ENCODE results near the gene TRH.
"Not testable (repeated sequence)": the region's sequence is repeated elsewhere in the genome, so short reads cannot be mapped to it uniquely, and the experiment has no call there.

Gene TRH

GRCh38 chr3:129966876-129967275 is 7.6 kb upstream of the TRH start:
- DNase-seq = no peak

DNA sequence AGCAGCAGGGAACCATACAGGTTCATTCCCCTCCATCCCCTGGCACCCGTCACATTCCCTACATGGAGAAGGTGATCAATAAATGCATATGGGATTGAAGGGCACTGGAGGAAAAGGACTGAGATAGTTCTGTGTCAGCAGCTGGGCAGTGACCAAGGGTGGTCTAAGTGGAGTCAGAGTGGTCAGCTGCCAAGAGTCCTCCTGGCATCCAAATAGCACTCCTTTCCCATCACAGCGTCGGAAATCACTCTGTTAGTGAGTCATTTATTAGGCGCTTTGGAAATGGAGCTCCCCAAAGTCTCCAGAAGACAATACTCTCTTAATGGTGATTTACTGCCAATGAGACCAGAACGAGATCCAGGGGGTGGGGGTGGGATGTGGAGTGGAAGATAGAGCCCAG is 6.8 kb upstream of the TRH start:
- no peak for DNase-seq

DNA sequence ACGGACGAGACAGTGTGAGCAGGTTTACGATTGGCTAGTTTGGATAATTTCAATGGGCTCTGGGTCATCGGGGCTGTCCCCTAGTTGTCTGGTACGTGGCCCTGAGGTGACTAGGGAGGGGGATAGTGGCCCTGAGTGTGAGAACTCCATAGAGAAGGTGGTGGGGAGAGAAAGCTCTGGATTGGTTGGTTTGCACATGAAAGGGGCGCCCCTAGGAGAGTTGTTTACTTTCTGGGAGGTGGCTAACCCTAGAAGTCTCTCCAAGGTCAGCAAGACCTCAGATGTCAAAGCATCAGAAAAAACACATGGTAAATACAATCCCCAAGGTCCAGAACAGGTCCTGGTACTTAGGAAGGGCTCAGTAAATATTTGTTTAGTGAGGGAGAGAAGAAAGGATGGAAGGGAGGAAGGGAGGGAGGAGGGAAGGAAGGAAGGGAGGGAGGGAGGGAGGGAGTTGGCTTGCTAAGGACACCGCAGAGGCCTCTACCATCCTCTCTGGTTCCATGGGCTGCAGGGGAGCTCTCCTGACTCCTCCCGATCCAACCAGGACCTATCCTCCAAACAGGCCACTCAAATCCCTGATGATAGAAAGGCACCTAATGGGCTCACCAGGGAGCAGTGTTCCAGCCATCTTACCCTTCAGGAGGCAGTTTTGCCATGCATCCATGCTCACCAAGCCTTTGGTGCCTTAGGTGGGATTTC is 3.0 kb upstream of the TRH start:
- no peak for DNase-seq

DNA sequence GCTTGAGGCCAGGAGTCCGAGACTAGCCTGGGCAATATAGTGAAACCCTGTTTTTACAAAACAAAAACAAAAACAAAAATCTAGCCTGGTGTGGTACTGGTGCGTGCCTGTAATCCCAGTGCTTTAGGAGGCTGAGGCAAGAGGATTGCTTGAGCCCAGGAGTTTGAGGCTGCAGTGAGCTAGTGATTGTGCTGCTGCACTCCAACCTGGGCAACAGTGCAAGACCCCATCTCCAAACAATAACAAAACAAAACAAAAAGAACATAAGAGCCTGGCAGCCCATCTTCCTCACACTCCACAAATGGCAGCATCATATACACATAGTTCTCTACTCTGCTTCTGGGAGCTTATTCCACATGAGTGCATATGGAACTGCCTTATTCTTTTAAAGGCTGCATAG is 2.2 kb upstream of the TRH start:
- no peak for DNase-seq

- no peak for DNase-seq
These were observed 512 bp upstream of the TRH start for GRCh38 chr3:129973853-129974563.

GRCh38 chr3:129974833-129975704 is 549 bp downstream of the TRH start:
- no peak for DNase-seq

DNA sequence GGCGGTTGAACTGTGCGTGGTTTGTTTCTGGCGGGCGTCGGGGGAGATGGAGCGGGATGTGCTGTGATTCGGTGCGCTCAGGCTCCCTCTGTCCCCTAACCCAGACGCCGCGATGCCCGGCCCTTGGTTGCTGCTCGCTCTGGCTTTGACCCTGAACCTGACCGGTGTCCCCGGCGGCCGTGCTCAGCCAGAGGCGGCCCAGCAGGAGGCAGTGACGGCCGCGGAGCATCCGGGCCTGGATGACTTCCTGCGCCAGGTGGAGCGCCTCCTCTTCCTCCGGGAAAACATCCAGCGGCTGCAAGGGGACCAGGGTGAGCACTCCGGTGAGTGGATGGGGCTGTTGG is 1.2 kb downstream of the TRH start:
- no peak for DNase-seq

- DNase-seq = no peak
These were observed 1.8 kb downstream of the TRH start for GRCh38 chr3:129976286-129976685.

GRCh38 chr3:129978123-129978522 is 3.6 kb downstream of the TRH start:
- no peak for DNase-seq

GRCh38 chr3:129979905-129980304 is 5.4 kb downstream of the TRH start:
- no peak for DNase-seq

DNA sequence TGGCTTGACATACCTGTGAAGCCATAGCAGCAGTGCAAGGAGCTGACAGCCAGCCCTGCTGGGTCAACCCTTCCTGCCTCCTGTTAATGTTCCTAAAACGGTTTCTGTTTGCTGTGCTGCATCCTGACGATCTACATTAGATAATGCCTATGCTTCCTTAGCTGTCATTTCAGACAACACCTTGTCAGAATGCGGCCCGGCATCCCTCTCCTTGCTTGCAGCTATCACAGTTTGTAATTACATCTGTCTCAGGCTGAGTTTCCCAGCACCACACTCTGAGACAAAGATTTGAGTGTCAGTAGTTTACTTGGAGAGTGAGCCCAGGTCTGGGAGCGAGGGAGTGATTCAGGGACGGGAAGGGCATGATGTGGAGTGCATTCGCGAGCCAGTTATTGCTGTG is 9.0 kb downstream of the TRH start:
- DNase-seq = no peak

GRCh38 chr3:129984125-129984524 is 9.6 kb downstream of the TRH start:
- DNase-seq = no peak

DNA sequence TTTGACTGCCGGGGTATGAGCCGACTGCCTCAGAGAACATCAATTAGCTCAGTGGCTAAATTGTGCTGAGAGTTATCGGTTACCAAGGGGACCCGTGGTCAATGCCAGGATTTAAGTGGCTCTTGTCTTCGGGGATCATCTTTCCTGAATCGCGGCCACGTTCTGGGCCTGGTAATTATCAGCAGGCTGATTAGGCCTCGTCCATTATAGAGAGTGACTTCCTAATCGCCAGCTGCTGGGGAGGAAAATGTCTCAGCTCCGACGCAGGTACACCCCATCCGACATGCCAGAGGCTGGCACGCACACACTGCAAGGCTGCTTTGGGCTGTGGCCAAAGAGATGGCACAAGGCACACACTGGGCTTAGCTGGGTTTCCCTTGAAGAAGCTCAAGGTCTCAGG is 10.6 kb downstream of the TRH start:
- DNase-seq = no peak

DNA sequence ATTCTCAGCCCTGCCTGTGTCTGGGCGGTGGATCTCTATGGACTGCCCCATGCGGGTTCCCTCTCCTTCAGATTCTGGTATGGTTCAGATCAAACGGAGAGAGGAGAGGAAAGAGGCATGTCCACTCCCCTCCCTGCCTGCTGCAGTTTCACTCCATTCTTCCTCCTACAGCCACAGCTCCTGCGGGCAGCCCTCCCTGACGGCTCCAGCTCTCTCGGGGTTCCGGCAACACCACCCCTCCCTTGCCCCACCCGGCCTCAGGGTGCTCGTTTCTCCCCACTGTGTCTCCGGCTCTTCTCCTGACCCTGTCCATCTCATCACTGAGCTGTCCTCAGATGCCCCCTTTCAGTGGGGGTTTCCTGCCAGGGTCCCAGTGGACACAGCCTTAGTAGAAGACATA is 13.9 kb downstream of the TRH start:
- no peak for DNase-seq

DNA sequence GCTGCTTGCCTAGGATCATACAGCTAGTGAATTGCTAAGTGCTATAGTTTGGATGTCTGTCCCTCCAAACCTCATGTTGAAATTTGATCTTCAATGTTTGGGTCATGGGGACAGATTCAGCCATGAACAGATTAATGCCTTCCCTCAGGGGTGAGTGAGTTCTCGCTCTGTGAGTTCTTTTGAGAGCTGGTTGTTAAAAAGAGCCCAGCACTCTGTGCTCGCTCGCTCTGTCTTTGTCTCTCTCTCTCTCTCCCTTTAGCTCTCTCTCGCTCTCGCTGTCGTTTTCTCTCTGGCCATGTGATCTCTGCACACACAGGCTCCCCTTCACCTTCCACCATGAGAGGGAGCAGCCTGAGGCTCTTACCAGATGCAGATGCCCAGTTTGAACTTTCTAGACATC is 14.9 kb downstream of the TRH start:
- no peak for DNase-seq

DNA sequence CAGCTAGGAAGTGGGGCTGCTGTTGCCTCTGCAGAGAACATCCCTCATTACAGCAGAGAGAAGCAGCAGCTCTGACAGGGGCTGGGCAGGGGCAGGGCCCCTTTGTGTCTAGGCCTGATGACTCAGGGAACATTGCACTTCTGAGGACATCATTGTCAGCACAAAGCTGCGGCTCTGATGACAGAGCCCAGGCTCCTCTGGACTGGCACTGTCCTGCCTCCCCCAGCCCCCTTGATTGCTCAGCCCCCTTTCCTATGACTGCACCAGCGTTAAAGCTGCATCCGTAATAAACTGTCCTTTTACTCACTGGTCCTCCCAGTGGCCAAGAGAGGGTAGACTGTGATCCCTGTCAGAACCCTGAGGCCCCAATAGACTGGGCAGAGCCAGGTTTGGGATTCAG is 18.3 kb downstream of the TRH start:
- no peak for DNase-seq

- no peak for DNase-seq
These were observed 20.5 kb downstream of the TRH start for GRCh38 chr3:129994883-129995559.

GRCh38 chr3:129996073-129996472 is 21.6 kb downstream of the TRH start:
- DNase-seq = no peak

DNA sequence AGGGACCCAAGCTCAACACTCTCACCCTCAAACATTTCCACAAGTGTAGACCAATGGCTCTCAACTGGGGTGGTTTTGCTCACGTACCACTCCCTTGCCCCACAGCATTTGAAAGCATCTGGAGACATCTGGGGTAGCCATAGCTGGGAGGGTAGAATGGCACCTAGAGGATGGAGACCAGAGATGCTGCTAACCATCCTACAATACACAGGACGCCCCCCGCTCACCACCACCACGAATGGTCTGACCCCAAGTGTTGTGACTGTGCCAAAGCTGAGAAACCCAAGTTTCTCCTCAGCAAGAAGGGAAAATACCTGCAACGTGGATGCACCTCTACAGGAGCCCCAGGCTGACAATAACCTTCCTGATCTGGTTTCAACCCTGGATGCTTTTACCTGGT is 24.7 kb downstream of the TRH start:
- not testable (repeated sequence) for DNase-seq

DNA sequence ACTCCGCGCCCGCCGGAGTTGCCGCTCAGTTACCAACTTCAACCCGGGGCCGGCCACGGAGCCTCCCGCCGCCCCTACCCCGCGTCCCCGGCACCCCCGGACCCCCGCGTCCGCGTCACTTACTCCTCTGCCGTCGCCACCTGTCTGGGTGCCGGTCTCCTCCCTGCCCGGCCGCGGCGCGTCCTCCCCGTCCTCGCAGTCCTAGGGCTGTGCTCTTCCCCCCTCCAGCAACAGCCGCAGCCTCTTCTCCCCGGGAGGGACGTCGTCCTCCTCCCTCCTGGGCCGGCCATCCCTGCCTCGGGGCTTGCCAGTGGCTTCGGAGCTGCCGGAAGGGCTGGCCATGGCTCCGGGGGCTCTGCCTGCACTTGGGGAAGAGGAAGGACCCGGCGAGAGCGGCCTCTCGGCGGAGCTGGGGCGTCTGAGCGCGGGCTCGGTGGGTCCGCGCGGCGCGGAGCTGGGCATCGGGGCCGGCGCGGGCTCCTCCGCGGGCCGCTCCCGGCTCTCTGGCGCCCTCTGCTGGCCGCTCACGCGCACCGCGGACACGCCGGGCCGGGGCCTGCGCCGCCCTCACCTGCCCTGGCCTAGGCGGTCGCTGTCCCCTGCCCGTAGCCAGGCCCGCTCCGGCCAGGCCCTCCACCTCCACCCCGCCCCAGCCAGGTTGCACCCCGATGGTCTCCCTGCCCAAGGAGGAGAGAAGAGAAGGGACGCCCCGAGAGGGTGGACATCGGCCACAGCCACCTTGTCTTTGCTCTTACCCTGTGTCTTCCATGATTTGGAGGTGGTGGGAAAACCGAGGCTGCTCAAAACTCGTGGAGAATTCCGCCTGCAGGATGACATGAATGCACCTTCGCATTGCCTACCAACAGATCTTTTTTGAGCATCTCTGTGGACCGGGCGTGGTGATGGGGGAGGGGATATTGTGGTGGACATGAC is 28.4 kb downstream of the TRH start:
- peak; percentile 12 for DNase-seq

DNA sequence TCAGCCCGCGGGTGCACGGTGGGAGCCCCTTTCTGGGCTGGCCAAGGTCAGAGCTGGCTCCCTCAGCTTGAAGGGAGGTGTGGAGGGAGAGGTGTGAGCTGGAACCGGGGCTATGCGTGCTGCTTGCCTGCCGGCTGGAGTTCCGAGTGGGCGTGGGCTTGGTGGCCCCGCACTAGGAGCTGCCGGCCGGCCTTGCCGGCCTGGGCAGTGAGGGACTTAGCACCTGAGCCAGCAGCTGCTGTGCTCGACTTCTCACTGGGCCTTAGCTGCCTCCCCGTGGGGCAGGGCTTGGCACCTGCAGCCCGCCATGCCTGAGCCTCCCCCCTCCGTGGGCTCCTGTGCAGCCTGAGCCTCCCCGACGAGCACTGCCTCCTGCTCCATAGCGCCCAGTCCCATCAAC is 36.0 kb downstream of the TRH start:
- no peak for DNase-seq

- not testable (repeated sequence) for DNase-seq
These were observed 37.6 kb downstream of the TRH start for GRCh38 chr3:130012108-130012507.
